NCI-H146 treated with DMSO at 0.1 percent for 48 hours (cell line): ENCODE data around the gene IGFL2.
A peak's percentile ranks its signal among the peaks of the same experiment; 100 is the strongest.
"Not testable (repeated sequence)": the region's sequence is repeated elsewhere in the genome, so short reads cannot be mapped to it uniquely, and the experiment has no call there.

ENCODE experiments used
- DNase-seq: peaks from one replicate; lab custom pipeline; 2025; ENCODE audit not compliant: unreplicated experiment; lab: John Stamatoyannopoulos, UW

The IGFL2 gene

DNA sequence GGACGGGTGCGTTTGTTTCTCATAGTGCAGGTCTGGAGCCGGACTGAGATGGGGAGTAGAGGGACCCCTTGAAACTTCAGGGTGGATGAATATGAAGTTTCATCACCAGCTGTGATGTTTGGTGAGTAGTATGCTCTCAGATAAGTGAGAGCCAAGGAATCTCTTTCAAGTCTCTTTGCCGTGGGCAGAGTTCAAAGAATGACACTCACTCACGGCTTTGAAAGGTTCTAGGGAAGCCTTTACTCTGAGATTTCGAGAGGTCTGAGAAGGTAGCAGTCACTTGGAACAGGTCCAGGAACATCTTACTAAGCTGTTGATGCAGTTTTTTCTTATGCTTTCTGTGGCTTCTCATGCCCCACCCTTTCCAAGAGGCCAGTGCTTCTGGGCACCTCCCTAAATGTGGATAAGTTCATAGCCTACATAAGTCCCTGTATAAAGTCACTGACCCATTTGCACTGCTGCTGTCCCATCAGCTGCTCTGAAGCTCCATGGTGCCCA is at the start of gene IGFL2:
Gene IGFL2 (plus strand): TSS at position 448 of the 498 bp plus-strand sequence. CDS start 41 bp downstream, at position 489.
- DNase-seq = no peak

DNA sequence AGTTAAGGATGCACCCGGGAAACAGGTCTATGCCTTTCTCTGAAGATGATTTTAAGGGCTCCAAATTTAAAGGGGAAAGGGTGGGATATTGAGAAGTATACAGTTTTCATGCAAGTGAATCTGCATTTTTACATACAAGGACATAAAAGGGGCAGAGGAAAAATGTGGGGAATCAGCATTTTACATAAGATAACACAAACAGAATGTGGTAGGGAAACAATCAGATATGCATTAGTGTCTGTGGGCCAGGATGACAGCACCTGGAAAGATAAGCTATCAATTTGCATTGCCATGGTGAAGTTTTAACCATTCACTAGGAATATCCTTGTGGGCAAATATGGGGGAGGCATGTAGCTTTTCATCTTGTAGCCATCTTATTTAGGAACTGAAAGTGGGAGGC is 47.7 kb upstream of the IGFL2 start:
- DNase-seq = no peak

- no peak for DNase-seq
Observed at GRCh38 chr19:46101293-46101692, 46.7 kb upstream of the IGFL2 start.

GRCh38 chr19:46102333-46102732 is 45.7 kb upstream of the IGFL2 start:
- DNase-seq = not testable (repeated sequence)

DNA sequence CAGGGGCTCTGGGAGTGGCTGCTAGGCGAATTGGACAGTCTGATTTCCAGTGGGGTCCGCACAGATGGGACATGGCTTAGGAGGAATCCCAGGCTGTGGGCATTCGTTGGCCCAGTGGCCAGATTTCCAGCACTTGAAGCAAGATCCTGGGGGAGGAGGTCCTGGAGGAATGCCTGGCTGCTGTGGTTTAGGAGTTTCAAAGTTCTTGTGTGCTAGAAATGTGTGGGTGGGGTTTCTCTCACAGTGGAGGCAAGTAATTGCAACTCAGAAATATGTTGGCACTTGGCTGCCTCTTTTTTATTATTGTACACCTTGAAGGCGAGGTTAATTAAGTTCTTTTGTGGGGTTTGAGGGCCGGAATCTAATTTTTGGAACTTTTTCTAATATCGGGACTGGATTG is 40.7 kb upstream of the IGFL2 start:
- no peak for DNase-seq

- DNase-seq = no peak
Observed at GRCh38 chr19:46109876-46110275, 38.2 kb upstream of the IGFL2 start.

GRCh38 chr19:46111376-46111775 is 36.7 kb upstream of the IGFL2 start:
- peak; percentile 28 for DNase-seq

GRCh38 chr19:46112527-46112926 is 35.5 kb upstream of the IGFL2 start:
- no peak for DNase-seq

DNA sequence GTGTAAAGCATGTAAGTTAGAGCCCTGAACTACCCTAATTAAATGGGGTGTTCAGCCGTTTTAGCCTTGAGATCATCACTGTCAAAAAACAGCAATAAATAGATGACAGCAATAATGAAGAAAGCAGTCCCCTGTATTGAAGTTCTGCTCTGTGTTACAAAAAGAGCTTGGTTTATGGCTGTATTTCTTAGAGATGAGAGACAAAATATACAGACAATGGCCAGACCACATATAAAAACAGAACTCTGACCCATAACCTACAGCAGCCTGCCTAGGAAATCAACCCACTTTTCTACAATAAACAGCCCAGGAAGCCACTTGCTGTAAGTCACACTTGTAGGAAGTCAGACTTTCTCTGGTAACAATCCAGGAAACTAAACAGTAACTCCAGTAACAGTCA is 34.3 kb upstream of the IGFL2 start:
- DNase-seq = no peak

- peak; percentile 15 for DNase-seq
Observed at GRCh38 chr19:46115396-46116106, 32.5 kb upstream of the IGFL2 start.

GRCh38 chr19:46116121-46116520 is 31.9 kb upstream of the IGFL2 start:
- DNase-seq = no peak

GRCh38 chr19:46118136-46118535 is 29.9 kb upstream of the IGFL2 start:
- no peak for DNase-seq

DNA sequence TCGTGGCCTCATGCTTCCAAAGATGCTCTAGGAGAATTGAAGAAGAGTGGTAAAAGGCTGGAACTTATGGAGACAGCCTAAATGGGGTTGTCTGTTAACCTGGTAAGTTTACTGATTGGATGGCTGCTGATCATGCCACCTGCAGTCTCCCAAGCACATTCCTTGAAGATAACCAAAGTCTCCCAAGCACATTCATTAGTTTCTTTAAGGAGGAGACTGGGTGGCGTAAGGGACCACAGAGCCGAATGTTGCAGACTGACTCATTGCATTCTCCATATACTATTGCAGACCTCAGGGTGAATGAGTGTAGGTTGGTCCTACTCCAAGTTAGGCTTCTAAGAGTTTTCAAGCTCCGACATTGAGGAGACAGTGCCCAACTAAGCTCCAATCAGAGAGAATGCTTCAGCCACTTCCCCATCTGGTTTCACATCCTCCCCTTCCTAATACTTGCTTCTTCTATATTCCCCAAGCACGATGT is 23.4 kb upstream of the IGFL2 start, which contains the start of gene IGFL3:
Gene IGFL3 (minus strand): TSS at position 51 of the 478 bp plus-strand sequence. CDS start 39 bp downstream, at position 12.
- no peak for DNase-seq

DNA sequence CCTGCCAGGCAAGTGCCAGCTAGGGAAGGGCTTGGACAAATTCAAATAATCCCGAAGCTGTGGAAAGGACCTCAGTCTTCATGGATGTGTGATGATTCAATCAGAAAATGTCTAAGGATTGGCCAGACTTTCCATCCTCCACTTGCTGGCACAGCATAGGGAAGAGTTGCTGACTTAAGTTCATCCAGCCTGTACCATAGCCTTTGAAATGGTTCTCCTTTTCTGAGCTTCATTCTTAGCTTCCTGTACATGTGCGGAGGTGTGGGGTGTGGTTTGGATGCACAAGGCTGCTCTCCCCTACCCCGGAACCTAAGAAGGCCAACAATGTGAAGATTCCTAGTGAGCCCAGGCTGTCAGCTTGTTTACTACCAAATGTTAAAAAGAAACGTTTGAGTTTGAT is 22.6 kb upstream of the IGFL2 start:
- no peak for DNase-seq

DNA sequence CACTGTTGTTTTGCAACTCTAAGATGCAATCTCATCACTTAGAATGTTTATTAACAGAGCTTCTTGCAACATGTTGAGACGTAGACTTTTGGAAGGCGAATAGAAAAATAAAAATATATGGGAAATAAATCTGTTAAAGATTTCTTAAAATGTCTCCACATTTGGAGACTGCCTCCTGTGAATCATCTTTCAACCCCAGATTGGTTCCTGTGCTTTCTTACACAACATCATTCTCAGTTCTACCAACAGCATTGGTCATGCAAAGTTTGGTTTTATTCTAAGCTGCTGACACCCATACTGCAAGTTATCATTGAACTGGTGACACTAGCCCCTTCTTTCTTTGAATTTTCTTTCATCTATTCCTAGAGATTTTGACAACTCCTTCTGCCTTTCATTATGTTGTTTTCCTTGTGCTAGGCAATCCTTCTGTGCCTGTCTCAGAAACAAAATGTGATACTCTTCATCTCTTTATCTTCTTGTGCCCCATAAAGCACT is 21.9 kb upstream of the IGFL2 start:
- DNase-seq = no peak

GRCh38 chr19:46131485-46132143 is 16.4 kb upstream of the IGFL2 start:
- no peak for DNase-seq

DNA sequence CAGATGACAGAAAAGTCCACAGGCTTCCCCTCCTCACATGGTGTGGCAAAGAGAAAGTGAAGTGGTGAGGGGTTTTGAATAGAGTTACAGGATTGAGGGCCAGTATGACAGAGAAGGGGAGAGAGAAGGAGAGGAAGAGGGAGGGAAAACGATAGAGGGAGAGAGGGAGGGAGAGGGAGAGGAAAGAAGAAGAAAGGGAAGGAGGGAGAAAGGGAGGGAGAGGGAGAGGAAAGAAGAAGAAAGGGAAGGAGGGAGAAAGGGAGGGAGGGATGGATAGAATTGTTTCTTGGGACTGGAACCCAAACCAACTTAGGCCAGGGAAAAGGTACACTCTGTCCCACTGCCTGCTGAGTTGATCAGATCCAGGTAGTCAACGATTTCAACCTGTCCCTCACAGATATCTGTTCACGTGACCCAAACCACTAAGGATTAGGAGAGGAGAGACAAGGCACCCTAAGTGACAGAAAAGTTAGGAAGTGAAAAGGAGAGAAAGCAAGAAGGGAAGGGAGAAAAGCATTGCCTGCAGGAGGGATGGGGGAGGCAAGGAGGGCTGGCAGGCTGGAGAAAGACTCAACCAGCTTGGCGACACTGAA is 15.4 kb upstream of the IGFL2 start:
- no peak for DNase-seq

DNA sequence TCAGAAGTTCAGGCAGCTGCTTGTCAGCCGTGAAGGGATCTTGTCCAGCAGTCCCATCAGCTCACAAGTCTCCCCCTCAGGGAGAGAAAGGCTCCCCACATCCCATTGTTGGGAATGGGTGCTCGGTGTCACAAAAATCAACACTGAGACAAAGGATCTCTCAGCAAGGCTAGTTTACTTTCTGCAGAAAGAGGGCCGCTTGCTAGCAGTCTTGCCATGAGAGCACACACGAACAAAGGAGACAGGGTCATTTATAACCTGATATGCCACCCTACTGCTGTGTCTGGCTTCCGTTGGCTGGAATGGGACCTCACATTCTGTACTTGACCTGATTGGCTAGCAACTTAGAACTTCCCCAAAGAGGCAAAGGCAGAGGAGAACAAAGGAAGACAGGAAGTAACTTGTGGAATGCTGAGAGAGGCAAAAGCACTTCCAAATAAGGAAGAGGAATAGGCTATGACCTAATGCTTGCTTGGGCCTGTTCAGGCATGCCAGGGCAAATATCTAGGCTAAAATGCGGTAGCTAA is 14.9 kb upstream of the IGFL2 start:
- DNase-seq = peak; percentile 99

DNA sequence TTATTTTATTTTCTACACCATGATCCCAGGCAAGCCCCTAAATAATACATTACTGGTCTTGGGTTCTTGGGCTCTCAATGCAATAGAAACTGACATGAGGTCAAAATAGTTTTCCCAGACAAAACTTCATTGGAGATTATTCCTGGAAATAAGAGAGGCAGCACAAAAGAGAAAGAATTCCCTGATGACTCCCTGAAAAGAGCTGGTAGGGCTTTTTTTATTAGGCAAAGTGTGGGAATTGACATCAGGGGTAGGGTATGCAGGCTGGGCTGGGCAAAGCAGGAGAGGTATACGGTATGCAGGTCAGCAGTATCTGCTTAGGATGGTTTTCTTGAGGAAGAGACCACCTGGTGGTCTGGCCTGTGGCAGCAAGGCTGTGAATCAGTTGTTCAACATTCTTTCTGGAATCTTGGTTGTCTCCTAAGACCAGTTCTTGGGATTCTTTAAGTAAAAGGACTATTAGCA is 14.2 kb upstream of the IGFL2 start:
- no peak for DNase-seq

DNA sequence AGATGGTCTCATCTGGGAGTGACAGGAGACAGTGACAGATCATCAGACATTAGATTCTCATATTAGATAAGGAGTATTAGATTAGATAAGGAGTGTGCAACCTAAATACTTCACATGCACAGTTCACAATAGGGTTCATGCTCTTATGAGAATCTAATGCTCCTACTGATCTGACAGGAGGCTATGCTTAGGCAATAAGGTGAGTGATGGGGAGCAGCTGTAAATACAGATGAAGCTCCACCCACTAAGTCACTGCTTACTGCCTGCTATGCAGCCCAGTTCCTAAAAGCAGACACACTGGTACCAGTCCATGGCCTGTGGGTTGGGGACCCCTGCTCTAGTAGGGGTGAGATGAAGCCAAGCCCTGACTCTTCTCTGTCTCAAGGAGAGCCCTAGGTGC is 13.5 kb upstream of the IGFL2 start:
- DNase-seq = peak; percentile 36

DNA sequence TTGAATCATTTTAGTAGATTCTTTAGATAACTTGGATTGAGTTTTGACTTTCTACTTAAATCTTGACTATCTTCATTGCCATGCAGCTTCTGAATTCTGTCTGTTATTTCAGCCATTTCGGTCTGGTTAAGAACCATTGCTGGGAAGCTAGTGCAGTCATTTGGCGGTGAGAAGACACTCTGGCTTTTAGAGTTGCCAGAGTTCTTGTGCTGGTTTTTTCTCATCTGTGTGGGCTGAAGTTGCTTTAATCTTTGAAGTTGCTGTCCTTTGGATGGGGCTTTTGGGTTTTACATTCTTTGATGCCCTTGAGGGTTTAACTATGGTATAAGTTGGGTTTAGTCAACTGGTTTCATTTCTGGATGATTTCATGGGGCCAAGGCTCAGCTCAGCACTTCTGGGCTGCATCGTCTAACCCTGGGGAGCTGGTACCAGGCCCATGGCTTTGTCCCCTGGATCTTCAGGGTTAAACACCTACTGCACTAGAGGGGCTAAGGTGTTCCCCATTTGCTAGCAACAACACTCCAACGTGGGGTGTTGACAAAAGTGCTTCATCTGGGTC is 10.0 kb upstream of the IGFL2 start:
- no peak for DNase-seq
